COLO668 (cell line): ENCODE data around the gene RELN.
"Not testable (repeated sequence)": the region's sequence is repeated elsewhere in the genome, so short reads cannot be mapped to it uniquely, and the experiment has no call there.

Experiments
- DNase-seq: peaks from one replicate; lab custom pipeline; 2025; ENCODE audit not compliant: unreplicated experiment; lab: John Stamatoyannopoulos, UW

The RELN gene

DNA sequence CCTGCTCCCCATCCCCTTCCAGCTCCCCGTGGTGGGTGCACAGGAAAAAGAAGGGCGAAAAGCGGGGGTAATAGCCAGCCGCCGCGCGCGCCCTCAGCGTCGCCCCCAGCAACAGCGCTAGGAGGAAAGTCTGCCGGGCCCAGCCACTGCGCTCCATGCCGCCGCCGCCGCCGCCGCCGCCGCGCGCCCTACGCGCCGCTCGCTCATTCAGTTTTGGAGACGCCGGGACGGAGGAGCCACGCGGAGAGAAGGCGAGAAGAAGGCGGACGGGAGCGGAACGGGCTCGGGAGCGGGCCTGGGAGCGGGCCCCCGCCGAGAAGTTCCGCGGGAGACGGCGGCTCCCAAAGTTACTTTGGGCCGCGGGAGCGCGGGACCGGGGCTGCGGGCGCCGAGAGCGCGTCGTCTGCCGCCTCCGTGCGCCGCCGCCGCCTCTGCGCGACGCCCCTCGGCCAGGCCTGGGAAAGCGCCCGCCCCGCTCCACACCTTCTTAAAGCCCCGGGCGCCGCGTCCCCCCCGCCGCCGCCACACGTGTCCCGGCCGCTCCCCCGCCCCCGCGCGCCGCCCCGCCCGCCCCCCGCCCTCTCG, at the start of gene RELN:
TSS of gene RELN (minus strand) at position 459 of the 585 bp plus-strand sequence. CDS start at position 157, 302 bp downstream.
- DNase-seq, result peak; percentile 73

DNA sequence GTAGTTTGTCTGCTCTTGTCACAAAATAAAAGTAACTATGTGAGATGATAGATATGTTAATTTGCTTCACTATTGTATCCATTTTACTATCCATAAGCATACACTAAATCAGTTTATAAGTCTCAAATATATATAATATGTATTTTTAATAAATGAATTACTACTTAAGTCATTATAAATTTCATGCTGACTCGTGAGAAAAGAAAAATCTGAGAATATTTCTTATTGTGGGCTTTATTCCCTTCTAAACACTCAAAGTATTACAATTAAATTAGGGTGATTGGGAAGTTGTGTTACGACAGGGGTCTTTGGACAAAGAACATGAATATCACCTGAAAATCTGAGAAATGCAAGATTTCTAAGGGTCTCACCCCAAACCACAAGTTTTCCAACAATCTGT, 48.7 kb upstream of the RELN start:
- no peak for DNase-seq

DNA sequence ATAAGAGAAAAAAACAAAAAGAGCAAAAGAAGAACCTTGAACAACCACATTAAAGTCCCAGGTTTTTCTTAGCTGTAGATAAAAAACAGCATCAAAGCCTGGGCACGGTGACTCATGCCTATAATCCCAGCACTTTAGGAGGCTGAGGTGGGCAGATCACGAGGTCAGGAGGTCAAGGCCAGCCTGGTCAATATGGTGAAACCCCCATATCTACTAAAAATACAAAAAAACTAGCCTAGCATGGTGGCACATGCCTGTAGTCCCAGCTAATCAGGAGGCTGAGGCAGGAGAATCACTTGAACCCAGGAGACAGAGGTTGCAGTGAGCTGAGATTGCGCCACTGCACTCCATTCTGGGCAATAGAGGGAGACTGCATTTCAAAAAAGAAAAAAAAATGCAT, 47.4 kb upstream of the RELN start:
- DNase-seq, result not testable (repeated sequence)

DNA sequence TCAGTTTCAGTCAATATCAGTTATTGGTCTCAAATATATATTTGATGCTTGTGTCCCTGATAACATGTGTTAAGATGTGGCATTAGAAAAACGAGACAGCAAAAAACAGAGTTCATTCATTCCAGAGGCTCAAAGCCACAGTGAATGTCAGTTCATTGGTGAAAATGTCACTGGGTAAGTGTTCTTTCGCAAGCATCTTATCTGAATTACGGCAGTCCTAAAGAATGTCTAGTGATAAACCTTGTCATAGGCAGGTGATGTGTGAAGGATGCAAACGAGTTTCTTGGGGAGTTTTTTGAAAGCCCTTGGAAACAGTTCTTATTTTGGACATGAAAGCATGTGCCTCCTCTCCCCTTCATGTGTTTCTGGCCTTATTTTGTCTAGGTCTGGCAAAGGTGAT, 45.9 kb upstream of the RELN start:
- DNase-seq, result no peak

DNA sequence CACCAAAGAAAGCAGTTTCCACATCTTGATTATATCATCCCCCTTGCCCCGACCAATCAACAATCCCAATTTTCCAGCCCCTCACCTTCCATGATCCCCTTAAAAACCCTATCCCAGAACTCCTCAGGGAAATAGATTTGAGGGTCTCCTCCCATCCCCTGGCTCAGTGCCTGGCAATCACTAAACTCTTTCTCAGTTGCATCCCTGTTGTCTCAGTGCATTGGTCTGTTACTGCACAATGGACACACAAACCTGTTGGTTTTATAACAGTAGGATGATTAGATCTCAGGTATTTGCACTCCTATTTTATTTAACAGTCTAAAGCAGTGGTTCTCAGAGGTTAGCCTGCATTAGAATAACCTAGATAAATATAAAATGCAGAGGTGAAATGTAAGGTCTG, 45.2 kb upstream of the RELN start:
- DNase-seq, result no peak

DNA sequence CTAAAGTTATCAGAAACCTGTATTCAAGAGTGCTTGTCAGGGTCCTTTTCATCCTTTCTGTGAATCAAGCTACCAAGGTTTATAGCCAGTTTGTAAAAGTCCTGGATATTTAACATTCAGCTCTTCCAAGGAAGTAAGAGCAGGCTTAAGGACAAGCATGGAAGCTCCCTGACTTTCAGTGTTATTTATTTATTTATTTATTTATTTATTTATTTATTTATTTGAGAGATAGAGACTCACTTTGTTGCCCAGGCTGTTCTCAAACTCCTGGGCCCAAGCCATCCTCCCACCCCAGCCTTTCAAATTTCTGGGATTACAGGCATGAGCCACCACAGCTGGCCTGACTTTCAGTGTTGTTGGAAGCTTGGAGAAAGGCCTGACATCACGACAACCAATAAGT, 44.4 kb upstream of the RELN start:
- DNase-seq, result no peak

DNA sequence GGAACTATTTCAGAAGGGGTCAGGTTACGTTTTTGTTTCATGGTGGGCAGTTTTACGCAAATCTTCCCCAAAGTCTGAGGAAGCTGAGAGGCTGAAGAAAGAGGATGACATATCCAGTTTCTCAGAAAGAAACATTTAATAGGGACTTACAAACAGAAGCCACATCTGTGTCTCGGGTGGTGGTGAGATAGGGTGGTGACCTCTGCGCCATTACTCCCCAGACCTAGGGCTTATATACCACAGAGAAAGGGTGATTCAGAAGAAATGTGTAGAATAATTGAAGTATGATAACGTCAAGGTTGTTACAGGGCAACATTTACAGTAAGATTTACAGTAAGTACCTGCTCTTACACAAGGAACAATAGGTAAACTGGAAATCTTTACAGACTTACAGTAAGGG, 43.0 kb upstream of the RELN start:
- no peak for DNase-seq

DNA sequence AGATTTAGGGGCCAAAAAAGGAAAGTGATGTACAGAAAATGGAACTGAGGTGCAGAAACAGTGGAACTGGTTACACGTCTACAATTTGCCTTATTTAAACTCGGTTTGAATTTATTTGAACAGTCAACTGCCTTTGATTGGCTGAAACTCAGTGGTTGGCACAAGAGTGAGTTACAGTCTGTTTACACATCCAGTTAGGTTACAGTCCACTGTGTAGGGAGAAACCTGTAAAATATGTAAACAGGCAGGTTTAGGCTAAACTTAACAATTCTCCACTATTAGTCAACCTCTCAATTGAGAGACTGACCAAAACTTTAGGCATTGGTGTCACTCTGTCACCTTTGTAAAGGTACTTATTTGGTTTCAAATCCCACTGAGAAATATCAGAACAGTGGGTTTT, 40.3 kb upstream of the RELN start:
- no peak for DNase-seq

DNA sequence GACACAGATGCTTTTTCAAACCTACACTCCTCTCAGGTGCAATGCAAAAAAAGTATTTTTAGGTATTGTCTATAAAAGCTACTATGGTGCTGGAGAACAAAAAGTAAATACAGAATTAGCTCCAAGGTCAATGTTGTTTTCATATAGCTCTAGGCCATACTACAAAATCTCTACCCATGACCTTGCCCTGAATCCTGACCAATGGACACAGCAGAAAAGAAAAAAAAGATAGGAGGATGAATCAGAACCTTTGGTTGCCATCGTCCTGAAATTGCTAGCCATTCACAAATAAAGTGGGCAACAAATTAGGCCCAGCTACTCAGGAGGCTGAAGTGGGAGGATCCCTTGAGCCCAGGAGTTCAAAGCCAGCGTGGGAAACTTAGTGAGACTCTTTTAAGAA, 35.2 kb upstream of the RELN start:
- no peak for DNase-seq

DNA sequence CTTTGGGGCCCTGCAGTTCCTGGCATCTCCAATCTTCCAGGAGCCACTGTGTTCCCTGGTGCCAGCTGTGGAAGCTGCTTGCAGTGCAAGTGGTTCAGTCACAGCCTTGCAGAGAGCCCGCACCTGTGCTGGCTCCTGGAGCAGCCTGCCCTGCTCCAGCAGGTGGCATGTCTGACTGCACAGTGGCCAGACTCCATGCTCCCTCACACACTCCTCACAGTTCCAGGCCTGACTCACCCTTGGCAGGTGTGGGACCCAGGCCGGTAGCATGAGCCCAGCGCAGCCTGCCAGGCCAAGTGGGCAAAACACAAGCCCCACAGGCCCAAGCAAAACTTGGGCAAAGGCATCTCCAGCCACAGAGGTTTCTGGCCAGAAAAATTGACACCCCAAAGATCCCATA, 33.6 kb upstream of the RELN start:
- no peak for DNase-seq

DNA sequence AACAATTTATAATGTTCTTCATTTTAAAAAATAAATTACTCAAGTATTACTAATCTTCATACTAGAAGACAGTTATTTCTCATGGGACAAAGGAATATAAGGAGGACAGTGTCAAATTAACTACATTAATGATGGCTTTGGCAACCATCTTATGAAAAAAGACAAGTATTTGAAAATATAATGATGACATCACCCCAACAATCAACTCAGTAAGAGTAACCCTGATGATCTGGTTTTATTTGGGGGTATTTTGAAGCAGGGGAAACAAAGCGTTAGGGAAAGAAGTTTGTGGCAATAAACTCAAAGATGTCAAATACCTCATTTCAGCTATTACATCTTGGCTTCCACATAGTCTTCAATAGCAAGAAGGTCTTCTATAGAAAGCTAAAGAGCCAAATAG, 29.0 kb upstream of the RELN start:
- no peak for DNase-seq

DNA sequence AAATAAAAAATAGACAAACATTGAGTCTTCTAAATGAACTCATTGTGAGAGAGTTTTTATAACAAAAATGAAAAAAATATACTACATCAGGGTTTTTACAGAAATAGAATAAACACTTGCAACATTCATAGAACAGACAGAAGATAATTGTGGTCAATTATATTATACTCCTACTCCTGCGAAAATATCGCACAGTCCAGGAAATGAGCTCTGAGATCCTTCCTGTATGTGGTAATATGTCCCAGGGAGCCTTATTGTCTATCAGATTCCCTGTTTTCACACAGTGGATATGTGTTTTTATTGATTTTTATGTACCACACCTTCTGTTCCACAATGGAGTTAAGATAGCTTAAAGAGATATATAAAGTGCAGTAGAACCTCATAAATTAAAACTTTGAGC, 27.5 kb upstream of the RELN start:
- no peak for DNase-seq

DNA sequence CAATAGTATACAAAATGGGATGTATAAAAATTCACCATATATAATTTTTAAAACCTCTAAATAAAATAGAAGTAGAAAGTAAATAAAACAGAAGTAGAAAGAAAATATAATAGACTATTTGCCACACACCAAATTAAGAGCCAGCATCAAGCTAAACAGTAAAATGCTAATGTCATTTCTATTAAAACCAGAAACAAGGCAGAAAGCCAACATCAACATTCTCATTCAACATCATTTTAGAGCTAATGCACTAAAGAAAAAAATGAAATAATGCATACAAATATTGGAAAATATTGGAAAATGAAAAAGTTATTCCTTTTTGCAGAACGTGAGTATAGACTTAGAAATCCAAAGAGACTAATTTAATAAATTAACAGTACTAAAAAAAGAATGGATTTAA, 23.4 kb upstream of the RELN start:
- no peak for DNase-seq

DNA sequence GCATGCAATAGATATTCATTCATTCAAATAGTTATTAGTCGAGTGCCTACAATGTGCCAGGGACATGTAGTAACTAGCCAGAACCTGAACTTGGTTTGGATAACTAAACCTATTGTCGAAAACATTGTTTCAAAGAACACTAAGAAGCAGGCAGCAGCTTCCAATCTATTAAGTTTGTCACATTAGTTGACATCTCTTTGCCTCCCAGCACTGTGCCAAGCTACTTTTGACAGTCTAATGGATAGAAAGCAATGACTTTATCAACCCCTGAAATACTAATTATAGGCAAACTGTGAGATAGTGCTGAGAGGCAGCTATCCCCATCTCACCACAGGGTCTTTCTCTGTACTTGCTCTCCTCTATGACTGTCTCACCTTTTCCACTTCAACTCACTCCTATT, 22.4 kb upstream of the RELN start:
- DNase-seq, result no peak

DNA sequence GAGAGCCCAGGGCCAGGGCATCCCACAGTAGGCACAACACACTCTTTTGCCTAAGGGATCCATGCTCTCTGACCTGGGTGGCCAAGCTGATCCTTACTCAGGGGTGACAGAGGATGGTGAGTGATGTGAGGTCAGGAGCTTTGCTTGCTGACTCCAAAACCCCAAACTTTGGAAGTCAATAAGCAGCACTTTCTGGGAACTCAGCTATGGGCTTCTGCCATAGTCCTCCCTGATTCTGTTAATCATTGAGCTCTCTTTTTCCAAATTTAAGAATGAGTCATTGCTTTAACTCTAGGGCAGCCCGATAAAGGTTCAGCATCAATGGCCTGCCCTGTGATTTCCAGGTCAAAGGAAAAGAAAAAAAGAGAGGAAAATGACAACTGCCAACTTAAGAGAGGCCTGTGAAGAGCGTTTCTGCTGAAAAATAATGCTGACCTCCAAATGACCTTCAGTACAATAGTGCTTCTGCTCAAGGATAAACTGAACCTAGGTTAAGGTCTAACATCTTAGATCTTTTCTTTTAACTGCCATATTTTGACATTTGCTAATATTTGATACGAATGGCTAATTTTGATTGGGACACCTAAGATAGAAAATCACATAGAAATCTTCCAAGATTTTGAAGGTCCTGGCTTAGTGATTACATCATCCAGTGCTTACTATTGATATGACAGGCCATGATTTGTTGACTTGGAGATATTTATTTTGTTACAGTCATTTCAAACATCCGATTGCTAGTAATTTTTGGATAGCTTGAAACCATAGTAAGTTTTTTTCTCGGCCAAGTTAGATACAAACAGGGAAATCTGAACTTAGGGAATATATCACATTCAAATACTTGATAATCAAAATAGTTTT, 20.8 kb upstream of the RELN start:
- no peak for DNase-seq

DNA sequence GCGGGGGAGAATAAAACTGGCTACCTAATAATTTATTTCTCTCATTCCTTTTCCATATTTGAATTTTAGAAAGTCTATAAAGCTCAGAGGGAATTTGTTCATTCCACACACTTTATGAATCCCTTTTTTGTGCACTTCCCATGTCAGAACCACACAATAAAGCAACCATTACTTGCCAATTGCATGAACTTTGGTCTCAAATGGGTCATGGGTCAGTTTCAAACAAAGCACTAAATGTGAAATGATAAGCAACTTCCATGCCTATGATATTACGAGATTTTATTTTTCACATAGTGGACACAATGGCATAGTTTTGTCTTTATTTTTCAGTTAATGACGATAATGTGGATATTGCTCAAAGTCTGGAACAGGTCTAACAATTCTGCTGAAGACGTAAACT, 18.6 kb upstream of the RELN start:
- DNase-seq, result no peak

DNA sequence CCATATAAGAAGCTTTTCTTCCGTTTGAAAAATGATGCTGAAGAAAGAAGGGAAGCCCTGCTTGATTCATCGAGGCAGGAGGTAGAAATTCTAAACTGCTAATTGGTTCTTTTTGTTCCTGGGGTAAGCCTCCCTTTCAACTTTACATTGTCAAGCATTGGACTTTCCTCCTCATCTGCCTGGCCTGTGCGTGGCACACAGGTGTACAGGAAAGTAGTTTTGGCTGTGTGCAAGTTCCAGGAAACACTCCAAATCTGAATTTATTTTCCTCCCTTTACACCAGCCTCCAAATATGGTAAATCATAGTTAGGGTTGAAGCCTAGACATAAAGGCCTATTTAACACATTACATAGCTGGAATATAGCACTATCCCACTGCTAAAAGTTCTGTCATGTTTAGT, 18.2 kb upstream of the RELN start:
- DNase-seq, result no peak

DNA sequence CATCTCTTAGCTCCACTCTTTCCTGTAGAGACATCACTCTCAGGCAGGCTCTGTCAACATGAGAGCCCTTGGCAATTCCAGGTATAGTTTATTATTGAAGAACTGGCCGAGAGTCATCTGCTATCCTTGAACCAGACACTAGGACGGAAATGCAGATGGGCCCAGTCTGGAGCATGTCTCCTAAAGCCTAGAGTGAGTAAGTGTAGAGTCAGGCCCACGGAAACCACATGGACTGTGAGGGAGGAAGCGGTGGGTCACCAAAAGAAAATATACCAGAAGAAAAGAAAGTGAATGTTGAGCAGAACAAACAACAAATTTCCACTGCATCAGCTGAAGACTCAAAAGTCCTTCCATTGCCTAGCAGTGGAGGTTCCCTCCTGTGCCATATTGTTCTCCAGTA, 15.7 kb upstream of the RELN start:
- DNase-seq, result no peak

DNA sequence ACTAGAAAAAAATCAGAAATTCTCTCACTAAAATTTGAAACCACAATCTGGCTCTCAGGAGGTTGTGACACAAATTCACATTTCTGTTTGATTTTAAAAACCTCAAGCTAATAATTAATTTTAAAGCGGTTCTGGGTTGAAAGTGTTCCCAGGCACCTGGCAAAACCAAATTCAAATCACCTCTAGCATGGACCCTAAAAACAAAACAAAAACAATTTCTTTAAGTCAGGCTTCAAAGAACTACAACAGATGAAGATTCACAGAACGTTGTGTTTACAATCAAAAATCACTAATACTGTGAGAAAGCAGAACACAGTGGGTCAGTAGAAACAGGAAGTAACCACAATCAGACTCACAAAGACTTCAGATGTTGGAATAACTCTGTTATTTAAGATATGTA, 7.2 kb upstream of the RELN start:
- no peak for DNase-seq

DNA sequence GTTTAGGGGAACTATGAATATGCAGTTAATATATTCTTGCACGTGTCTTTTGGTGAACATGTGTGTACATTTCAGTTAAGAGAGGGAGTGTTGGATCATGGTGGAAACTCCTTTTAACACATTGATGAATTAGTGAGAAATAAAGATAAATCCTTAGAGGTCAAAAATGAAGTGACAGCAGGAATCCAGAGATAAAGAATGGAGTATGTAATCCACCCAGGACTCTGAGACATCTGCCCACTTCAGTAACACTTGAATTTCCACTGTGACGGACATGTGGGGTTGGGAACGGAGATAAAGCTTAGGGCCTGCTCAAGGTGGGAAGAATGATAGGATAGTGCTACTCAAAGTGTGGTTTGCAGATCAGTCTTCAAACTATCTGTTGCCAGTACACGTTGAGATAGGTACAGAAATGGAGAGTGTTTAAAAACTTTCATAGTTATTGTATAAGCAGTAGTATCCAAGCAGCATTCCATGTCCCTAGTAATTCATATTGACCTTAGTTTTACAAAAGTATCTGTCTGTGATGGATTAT, 6.6 kb upstream of the RELN start:
- DNase-seq, result no peak

DNA sequence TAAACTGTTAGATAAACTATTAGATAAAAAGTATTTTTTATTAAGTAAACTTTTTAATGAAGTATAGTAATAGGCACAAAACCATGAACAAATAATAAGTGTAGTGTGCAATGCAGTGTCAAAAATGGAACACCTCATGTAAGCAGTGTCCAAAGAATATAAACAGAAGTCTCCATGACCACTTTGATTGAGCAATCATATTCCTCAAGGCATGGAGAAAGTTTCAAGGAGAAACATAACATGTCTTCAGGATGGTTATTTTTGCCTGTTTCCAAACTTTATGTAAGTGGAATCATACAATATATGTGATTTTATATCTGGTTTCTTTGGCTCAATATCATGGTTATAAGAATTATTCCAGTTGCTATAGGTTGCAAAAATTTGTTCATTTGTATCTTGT, 6.1 kb upstream of the RELN start:
- no peak for DNase-seq

DNA sequence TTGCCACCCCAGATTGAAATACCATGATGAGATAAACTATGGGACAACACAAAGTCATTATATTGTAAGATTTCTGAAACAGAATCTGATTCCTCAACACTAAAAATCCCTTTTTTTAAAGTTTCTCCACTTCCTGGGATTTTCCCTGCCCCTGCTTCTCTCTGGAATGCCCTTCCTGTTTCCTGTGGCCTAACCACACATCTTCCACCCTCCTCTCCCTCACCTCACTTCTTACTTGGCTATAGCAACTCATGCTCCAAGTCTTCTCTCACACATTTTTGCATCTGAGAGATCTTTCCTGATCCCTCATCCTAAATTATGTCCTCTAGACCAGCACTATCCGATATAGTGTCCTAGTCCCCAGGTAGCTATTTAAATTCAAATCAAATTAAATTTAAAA, 4.1 kb upstream of the RELN start:
- no peak for DNase-seq

DNA sequence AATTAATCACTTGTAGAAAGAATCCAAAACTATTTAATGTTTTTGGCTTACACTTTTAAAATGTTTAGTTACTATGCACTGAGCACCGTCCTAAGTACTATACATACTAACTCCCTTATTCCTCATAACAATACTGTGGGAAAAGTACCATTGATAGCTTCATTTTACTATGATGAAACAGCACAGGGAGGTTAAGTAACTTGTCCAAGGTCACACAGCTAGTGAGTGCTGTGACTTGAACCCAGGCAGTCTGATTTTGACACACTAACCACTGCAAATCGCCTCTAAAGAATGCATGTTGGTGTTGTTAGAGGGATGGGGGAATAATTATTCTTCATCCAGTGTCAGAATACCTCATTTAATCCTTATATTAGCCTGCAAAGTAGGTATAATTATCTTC, 1.9 kb upstream of the RELN start:
- no peak for DNase-seq
